Measurements from ENCODE around the gene RET.

Gene RET

GRCh38 chr10:43110338-43111071, 33.6 kb downstream of the RET start:
- peak; percentile 52 for DNase-seq

DNA sequence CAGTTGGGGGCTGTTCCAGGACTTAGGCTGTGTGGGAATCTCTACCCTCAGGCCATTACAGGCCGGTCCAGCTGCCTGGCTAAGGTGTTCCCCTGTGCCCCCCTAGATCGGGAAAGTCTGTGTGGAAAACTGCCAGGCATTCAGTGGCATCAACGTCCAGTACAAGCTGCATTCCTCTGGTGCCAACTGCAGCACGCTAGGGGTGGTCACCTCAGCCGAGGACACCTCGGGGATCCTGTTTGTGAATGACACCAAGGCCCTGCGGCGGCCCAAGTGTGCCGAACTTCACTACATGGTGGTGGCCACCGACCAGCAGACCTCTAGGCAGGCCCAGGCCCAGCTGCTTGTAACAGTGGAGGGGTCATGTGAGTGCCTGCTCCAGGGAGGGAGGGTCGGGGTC, 34.2 kb downstream of the RET start:
- DNase-seq, result no peak

DNA sequence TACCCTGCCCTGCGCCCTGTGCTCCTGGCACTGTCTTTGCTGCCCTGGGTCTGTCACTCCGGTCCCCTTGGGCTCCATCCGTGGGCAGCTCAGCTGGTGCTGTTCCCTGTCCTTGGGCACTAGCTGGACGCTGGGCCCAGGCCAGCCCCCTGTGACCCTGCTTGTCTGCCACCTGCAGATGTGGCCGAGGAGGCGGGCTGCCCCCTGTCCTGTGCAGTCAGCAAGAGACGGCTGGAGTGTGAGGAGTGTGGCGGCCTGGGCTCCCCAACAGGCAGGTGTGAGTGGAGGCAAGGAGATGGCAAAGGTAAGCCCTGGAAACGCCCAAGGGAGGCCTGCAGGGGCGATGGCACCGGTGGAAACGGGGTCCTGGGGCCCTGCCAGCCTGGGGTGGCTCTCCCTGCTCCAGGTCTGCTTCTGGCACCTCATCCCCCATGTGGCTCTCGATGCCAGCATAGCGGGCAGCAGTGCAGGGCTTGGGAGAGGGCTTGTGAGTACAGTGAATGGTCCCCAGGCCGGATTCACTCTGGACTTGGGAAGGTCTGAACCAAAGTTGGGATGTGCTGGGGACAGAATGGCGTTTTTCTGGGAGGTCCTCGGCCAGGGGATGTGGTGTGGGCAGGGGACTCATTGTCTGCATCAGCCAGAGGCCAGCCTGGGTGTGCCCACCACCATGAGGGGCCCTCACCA, 35.2 kb downstream of the RET start:
- DNase-seq, result no peak

GRCh38 chr10:43112608-43112961, 35.7 kb downstream of the RET start:
- no peak for DNase-seq

GRCh38 chr10:43113201-43114087, 36.6 kb downstream of the RET start:
- DNase-seq, result no peak

DNA sequence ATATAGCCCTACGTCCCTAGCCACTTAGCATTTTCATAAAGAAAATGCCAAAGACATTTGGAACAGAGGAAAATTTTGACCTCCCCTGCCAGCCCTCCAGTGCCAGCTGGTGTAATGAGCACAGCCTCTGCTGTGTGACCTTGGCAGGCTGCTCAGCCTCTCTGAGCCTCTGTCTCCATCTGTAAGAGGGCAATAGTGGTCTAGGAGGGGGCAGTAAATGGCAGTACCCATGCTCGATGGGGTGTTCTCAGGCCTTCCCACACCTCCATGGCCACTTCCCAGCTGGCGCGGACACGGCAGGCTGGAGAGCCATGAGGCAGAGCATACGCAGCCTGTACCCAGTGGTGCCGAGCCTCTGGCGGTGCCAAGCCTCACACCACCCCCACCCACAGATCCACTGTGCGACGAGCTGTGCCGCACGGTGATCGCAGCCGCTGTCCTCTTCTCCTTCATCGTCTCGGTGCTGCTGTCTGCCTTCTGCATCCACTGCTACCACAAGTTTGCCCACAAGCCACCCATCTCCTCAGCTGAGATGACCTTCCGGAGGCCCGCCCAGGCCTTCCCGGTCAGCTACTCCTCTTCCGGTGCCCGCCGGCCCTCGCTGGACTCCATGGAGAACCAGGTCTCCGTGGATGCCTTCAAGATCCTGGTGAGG, 37.3 kb downstream of the RET start:
- DNase-seq, result no peak

- DNase-seq, result no peak
Measured at GRCh38 chr10:43114743-43115611, 38.1 kb downstream of the RET start.

GRCh38 chr10:43115881-43116595, 39.2 kb downstream of the RET start:
- no peak for DNase-seq

GRCh38 chr10:43116596-43116995, 39.7 kb downstream of the RET start:
- DNase-seq, result no peak

DNA sequence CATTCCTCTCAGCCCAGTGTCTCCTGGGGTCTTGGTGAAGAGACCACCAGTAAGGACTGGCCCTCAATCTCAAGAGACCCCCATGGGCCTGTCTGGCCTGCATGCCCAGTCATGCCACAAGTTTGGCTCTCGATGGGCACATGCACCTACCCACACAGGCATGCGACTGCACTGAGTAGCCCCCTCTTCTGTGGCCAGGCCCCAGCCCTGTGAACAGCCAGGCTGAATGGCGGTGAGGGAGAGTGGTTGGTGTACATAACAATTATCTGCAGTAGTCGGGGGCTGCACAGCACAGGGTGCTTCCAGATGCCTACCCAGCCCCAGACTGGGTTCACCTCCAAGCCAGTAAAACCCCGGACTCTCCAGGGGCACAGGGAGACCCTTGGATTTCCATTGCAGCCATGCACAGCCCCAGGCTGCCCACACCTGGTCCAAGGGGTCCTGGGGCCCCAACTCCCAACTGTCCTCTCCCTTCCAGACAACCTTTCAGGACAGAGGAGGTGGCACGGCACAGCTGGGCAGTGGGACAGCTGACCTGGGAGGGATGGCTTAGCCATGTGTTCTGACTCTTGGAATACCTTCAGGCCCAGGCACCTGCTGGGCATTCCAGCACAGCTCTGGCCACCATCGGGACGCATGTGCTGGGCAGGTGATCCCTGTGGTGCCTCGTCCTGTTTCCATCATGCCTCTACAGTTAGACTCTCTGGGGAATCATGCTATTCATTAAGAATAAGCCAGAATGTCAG, 40.3 kb downstream of the RET start:
- DNase-seq, result no peak

- DNase-seq, result no peak
Measured at GRCh38 chr10:43117777-43118583, 41.1 kb downstream of the RET start.

GRCh38 chr10:43118631-43119415, 42.0 kb downstream of the RET start:
- DNase-seq, result no peak

- no peak for DNase-seq
Measured at GRCh38 chr10:43119416-43120115, 42.7 kb downstream of the RET start.

DNA sequence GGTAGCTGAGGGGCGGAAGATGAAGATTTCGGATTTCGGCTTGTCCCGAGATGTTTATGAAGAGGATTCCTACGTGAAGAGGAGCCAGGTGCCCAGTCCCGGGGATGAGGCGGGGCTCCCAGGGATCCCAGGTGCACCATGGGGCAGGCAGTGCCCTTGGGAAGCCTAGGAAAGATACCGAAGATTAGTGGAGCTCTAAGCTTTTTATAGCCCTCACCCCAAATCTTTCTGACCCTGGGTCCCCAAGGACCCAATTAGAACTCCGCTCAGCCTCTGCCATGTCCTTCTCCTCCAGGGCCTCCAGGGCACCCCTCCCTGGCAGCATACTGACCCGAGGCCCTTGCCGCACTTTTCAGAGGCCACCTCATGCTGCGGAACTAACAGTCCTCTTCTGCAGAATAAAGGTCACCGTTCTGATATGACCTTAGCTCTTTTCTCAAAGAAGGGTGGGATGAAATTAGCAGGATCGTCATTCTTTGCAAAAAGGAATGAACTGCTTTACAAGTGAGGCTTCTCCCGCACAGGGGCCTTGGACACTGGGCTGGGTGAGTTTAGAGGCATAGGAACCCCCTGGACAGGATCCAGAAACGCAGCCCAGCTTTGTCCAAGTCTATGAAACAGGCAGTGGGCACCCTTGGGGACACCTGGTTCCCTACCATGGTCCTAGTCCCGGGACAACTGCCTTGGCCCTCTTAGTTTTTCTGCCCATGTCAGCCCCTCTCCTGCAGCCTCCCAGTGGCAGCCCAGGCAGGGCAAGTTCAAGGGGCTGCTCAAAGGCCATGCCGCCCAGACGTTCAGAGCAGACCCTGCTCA, 43.5 kb downstream of the RET start:
- no peak for DNase-seq

GRCh38 chr10:43120929-43121314, 44.1 kb downstream of the RET start:
- DNase-seq, result peak; percentile 12

DNA sequence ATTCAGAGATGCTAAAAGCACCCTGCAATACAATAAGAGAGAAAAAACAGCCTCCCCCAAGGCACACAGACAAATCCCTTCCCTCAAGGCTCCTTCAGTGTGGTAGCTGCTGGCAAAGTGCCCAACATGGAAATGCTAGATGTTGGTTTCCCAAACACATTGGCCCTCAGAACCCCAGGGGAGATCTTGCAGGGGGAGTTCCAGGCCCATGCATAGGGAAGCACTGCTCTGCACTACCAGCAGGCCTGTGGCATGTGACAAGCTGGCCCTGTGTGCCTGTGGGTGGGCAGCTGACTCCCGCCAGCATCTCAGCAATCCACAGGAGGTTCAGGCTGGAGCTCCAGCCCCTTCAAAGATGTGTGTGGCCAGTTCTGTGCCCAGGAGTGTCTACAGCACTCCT, 44.6 kb downstream of the RET start:
- peak; percentile 32 for DNase-seq

- DNase-seq, result no peak
Measured at GRCh38 chr10:43122096-43122495, 45.2 kb downstream of the RET start.

Data from fibroblast of upper back skin (primary cell).